T-cell (primary cell): ENCODE measurements around the gene POTEF. TPM values are rescaled to one million over a fixed set of nuclear protein-coding genes. Genes with fewer than 3 reads are reported as not detected.

Experiments used
- total RNA-seq, 35 experiments: library from RNA in 6 of 35; stranded (reverse) in 6 of 35; fragments of 120-200 nt in 1 of 35; gene quantifications; one replicate each; pipeline versions ENCODE4 v1.2.1 to v1.2.4 and lab custom pipeline; 2013 to 2026

POTEF gene
- total RNA-seq, 5 donors from 2014 or later (not counting 1 experiment from before 2014, with no cell fraction given), result not detected

Other genes starting within 250 kb of the POTEF start
- gene RAB6C, start 149.6 kb downstream of the POTEF start, total RNA-seq, result not detected
- 1 to 10 TPM in 1 of 5 donors, under 1 TPM in 3, not detected in 1; 0.42 to 2.0 (median 0.78) TPM for gene CCDC74B, start 15.9 kb upstream of the POTEF start, total RNA-seq
- gene SMPD4, start 52.4 kb upstream of the POTEF start, total RNA-seq, result 10 to 100 TPM; 56.3 to 75.7 (median 62.9) TPM
- 100 to 1,000 TPM; 195 to 294 (median 281) TPM for gene MZT2B, start 53.0 kb upstream of the POTEF start, total RNA-seq
- not detected for gene TUBA3E, start 69.2 kb upstream of the POTEF start, total RNA-seq
- gene IMP4, start 213.7 kb upstream of the POTEF start, total RNA-seq, result 10 to 100 TPM; 70.7 to 93.7 (median 86.9) TPM
- gene PTPN18, start 226.8 kb upstream of the POTEF start, total RNA-seq, result 10 to 100 TPM; 42.3 to 67.6 (median 58.2) TPM